C4-2B (cell line): ENCODE data around the gene CCDC85C.

ENCODE experiments used
- ZFX ChIP-seq: fragments of 450-650 bp; IDR thresholded peaks from 2 replicates; pipeline ENCODE4 v1.6.1; 2017
- TF ChIP-seq, protein P1 (sequence below): fragments of 450-650 bp; conservative IDR thresholded peaks from 2 replicates; pipeline ENCODE4 v1.5.1; 2017; ENCODE audit warnings: mild to moderate bottlenecking

GRCh38 chr14:99576304-99576703 lies 27.7 kb downstream of the CCDC85C start:
- TF ChIP-seq, protein P1, sequence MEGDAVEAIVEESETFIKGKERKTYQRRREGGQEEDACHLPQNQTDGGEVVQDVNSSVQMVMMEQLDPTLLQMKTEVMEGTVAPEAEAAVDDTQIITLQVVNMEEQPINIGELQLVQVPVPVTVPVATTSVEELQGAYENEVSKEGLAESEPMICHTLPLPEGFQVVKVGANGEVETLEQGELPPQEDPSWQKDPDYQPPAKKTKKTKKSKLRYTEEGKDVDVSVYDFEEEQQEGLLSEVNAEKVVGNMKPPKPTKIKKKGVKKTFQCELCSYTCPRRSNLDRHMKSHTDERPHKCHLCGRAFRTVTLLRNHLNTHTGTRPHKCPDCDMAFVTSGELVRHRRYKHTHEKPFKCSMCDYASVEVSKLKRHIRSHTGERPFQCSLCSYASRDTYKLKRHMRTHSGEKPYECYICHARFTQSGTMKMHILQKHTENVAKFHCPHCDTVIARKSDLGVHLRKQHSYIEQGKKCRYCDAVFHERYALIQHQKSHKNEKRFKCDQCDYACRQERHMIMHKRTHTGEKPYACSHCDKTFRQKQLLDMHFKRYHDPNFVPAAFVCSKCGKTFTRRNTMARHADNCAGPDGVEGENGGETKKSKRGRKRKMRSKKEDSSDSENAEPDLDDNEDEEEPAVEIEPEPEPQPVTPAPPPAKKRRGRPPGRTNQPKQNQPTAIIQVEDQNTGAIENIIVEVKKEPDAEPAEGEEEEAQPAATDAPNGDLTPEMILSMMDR: no peak
- TF ChIP-seq ZFX: no peak
